GM13976 (cell line): ENCODE data around the gene MAPK1.
"Not testable (repeated sequence)": the region's sequence is repeated elsewhere in the genome, so short reads cannot be mapped to it uniquely, and the experiment has no call there.

Experiments
- DNase-seq: peaks from one replicate; pipeline ENCODE4 v3.0.0; 2012; ENCODE audit warnings: low spot score
- in situ Hi-C: fragments of 300-500 bp; cut with MboI; formaldehyde crosslinking; loops from one replicate; pipeline ENCODE4 v1.12.0; 2022; ENCODE audit warnings: low sequenced_read_pairs, mixed read lengths, inconsistent platforms; ENCODE audit not compliant: unreplicated experiment
- TF ChIP-seq, protein P1 (sequence below): IDR thresholded peaks from 2 replicates; pipeline ENCODE4 v1.5.1; 2012; ENCODE audit warnings: borderline replicate concordance, mild to moderate bottlenecking; ENCODE audit not compliant: insufficient read depth; ENCODE audit errors: extremely low read depth, missing control alignments, control extremely low read depth

MAPK1 gene

DNA sequence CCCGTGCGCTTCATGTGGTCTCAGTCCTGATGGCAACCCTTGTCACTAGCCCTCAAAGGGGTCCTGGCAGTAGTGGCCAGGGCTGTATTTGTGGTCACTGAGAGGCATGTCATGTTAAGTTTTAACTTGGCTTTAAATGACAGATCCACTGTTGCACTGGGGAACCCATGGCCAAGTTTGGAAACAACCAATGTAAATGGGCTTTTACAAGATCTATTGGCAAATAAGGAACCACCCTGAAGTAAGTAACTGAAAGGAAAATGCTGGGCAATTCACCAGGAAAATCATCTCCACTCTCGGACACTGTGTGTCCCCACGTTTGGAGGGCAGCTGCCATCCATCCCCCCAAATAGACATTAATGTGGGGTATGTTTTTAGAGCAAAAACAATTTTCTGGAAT, 140.3 kb downstream of the MAPK1 start:
- in situ Hi-C loops, result no loop called here
- no peak for DNase-seq
- TF ChIP-seq, protein P1, sequence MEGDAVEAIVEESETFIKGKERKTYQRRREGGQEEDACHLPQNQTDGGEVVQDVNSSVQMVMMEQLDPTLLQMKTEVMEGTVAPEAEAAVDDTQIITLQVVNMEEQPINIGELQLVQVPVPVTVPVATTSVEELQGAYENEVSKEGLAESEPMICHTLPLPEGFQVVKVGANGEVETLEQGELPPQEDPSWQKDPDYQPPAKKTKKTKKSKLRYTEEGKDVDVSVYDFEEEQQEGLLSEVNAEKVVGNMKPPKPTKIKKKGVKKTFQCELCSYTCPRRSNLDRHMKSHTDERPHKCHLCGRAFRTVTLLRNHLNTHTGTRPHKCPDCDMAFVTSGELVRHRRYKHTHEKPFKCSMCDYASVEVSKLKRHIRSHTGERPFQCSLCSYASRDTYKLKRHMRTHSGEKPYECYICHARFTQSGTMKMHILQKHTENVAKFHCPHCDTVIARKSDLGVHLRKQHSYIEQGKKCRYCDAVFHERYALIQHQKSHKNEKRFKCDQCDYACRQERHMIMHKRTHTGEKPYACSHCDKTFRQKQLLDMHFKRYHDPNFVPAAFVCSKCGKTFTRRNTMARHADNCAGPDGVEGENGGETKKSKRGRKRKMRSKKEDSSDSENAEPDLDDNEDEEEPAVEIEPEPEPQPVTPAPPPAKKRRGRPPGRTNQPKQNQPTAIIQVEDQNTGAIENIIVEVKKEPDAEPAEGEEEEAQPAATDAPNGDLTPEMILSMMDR, result no peak

DNA sequence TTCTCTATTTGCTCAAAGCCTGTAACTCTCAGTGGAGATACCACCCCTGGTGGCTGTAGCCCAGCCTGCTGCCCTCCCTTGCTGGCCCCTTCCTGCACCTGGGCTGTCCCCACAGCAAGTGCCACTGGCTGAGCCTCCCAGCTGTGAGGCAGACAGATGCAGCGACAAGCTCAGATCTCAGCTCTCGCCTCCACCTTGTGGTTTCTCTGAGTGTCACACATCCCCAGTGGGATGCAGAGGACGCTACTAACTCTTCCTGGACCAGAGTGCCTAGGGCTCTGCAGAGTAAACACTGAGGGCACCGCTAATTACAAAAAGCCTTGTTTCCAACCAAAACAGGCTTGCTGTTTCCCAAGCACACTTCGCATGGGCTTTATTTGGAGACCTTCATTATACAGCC, 140.8 kb downstream of the MAPK1 start:
- TF ChIP-seq, protein P1, result peak; percentile 22
- peak; percentile 76 for DNase-seq
- in situ Hi-C loops, result no loop called here

DNA sequence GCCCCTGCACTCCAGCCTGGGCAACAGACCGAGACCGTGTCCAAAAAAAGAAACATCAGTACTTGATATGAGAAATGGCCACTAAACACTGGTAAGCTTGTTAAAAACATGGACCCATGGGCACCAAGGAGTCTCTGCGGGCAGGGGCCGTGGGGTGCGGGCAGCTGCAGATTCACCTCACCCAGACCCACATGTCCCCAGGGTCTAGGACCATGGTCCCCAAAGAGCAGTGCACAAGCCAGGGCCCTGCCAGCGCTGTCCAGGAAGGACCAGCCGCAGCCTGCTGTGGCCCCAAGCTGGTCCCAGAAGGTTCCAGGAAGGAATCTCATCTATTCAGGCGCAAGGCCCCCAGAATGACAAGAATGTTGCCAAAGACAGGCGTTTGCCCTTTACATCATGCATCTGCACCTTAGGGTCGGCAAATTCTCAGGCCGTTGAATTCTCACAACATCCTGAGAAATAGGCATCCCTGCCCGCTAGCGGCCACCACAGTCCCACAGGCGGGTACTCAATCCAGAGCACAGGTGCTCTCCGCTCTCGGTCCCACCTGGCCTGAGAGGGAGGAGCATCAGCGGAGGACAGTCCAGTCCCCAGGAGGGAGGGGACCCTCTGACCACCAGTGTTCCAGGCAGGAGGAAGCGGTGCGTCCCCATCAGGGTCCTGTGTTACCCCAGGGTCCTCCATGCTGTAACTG, 141.3 kb downstream of the MAPK1 start:
- no peak for DNase-seq
- TF ChIP-seq, protein P1, result no peak
- in situ Hi-C loops, result no loop called here

DNA sequence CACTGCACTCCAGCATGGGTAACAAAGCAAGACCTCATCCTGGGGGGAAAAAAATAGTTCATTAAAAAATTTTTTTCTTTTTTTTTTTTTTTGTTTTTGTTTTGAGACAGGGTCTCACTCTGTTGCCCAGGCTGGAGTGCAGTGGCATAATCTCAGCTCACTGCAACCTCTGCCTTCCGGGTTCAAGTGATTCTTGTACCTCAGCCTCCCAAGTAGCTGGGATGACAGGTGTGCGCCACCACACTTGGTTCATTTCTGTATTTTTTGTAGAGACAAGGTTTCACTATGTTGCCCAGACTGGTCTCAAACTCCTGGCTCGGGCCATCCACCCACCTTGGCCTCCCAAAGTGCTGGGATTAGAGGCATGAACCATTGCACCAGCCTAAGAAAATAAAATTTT, 142.9 kb downstream of the MAPK1 start:
- in situ Hi-C loops, DNase-seq: not testable (repeated sequence)

DNA sequence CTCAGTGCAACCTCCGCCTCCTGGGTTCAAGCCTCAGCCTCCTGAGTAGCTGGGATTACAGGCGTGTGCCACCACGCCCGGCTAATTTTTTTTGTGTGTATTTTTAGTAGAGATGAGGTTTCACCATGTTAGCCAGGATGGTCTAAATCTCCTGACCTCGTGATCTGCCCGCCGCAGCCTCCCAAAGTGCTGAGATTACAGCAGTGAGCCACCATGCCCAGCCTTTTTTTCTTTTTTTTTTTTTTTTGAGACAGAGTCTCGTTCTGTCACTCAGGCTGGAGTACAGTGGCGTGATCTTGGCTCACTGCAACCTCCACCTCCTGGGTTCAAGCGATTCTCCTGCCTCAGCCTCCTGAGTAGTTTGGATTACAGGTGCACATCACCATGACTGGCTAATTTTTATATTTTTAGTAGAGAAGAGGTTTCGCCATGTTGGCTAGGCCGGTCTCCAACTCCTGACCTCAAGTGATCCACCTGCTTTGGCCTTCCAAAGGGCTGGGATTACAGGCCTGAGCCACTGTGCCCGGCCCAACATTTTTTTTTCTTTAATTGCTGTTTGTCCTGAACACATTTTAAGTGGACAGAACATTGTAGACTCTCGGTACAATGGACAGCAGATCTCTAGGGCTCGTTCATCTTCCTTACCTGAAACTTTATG, 146.1 kb downstream of the MAPK1 start:
- DNase-seq, in situ Hi-C loops: not testable (repeated sequence)

DNA sequence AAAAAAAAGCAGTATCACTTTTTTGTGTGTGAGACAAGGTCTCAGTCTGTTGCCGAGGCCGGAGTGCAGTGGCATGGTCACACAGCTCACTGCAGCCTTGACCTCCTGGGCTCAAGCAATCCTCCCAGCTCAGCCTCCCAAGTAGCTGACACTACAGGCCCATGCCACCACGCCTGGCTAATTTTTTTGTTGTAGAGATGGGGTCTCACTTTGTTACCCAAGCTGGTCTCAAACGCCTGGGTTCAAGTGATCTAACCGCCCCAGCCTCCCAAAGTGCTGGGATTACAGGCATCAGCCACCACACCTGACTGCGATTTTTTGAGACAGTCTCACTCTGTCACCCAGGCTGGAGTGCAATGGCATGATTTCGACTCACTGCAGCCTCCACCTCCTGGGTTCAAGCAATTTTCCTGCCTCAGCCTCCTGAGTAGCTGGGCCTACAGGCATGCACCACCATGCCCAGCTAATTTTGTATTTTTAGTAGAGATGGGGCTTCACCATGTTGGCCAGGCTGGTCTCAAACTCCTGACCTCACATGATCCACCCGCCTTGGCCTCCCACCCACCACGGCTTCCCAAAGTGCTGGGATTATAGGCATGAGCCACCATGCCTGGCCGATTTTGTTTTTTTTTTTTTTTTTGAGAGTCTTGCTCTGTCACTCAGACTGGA, 147.1 kb downstream of the MAPK1 start:
- in situ Hi-C loops, result not testable (repeated sequence)

DNA sequence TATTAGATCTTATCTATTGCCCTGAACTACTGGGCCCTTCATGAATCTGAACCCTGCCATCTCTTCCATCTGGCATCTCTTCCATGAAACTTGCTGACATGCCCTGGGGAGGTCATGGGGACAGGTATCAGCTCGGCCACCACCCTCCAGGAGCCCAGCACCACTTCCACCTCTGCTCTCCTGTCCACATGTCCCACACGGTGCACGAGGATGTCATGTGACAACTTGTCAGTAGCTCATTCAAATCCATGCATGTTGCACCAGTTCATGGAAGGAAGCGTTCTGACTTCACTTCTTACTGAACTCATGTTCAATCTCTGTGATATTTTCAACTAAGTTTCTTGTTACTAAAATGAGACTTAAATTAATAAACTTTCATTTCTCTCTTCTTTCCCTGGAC, 148.4 kb downstream of the MAPK1 start:
- TF ChIP-seq, protein P1, result no peak
- DNase-seq, result no peak
- in situ Hi-C loops, result no loop called here

More for the DNA sequence above, 147.1 kb downstream of the MAPK1 start:
- DNase-seq, result not testable (repeated sequence)

DNA sequence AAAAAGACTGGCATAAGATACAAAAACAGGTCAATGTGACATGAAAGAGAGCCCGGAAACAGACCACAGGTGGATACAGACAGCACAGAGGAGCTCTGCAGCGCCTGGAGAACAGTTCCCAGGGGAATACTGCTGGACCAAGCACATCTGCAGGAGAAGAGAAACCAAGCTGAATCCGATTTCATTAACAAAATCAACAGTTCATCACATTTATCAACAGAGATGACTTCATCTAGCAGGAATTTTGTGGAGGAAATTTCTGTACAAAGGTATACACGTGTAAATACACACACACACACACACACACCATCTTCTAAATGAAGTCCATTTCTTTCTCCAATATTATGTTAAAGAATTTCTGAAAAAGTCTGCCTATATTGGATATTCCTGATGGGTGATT, 148.9 kb downstream of the MAPK1 start:
- in situ Hi-C loops, result no loop called here
- DNase-seq, result no peak
- TF ChIP-seq, protein P1, result no peak

DNA sequence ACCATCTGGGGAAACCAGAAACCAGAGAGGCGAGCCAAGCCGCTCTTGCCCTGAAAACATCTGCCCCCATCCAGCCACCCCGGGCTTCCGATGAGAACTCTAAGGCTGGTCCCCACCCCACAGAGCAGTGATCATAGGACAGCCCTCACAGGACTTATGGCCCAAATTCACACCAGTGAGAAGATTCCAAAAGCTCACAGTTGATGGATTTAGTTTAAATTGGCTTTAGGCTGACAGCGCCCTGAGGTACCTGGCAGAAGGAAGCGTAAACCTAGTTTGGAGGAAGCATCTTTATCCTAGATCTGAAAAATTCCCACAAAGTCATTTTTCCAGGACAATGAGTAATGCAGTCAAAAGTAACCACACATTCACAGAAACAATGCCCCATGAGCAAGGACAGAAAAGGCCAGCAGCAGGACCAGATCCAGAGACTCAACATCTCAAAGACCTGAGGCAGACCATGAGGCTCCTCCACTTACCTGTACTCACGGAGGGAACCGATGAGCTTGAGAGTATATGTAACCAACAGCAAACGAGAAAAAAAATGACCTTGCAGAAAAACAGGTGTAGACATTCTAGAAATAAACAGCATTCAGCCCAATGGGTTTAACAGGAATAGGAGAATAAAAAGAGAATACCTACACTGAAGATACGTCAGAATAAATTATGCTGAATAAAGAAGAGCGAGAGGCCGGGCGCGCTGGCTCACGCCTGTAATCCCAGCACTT, 150.9 kb downstream of the MAPK1 start:
- DNase-seq, in situ Hi-C loops: not testable (repeated sequence)
